NCI-H524 (cell line): ENCODE measurements around the gene CAV2.

ENCODE experiments used
- DNase-seq, 2 experiments: peaks; one replicate each; lab custom pipeline; 2025; lab: John Stamatoyannopoulos, UW

CAV2 gene

GRCh38 chr7:116524609-116525297 is 25.2 kb downstream of the CAV2 start, which contains the start of gene CAV1:
TSS of gene CAV1 (plus strand) at chr7:116525036. CDS start at chr7:116525063, 27 bp downstream.
- DNase-seq: peak; percentile 34 to 50

GRCh38 chr7:116525298-116525912 is 25.9 kb downstream of the CAV2 start:
- peak in 1 of 2 experiments; percentile 33 for DNase-seq

- DNase-seq: peak; percentile 33 to 66
These were observed 26.6 kb downstream of the CAV2 start for GRCh38 chr7:116525913-116526861.

- DNase-seq: no peak
These were observed 27.4 kb downstream of the CAV2 start for GRCh38 chr7:116526897-116527296.

- no peak for DNase-seq
These were observed 28.0 kb downstream of the CAV2 start for GRCh38 chr7:116527521-116527920.

GRCh38 chr7:116528008-116528789 is 28.7 kb downstream of the CAV2 start:
- no peak for DNase-seq

- DNase-seq: no peak
These were observed 29.7 kb downstream of the CAV2 start for GRCh38 chr7:116529250-116529649.

- no peak for DNase-seq
These were observed 30.7 kb downstream of the CAV2 start for GRCh38 chr7:116530107-116530820.

- no peak for DNase-seq
These were observed 32.7 kb downstream of the CAV2 start for GRCh38 chr7:116532102-116532688.

- DNase-seq: no peak
These were observed 35.3 kb downstream of the CAV2 start for GRCh38 chr7:116534790-116535189.

- DNase-seq: no peak
These were observed 35.9 kb downstream of the CAV2 start for GRCh38 chr7:116535416-116535815.

GRCh38 chr7:116538138-116538537 is 38.6 kb downstream of the CAV2 start:
- no peak for DNase-seq

- DNase-seq: no peak
These were observed 40.3 kb downstream of the CAV2 start for GRCh38 chr7:116539879-116540278.

- no peak for DNase-seq
These were observed 41.2 kb downstream of the CAV2 start for GRCh38 chr7:116540743-116541142.

- DNase-seq: no peak
These were observed 42.4 kb downstream of the CAV2 start for GRCh38 chr7:116541951-116542350.

GRCh38 chr7:116542618-116543017 is 43.1 kb downstream of the CAV2 start:
- no peak for DNase-seq

- no peak for DNase-seq
These were observed 44.1 kb downstream of the CAV2 start for GRCh38 chr7:116543664-116544063.

- no peak for DNase-seq
These were observed 44.9 kb downstream of the CAV2 start for GRCh38 chr7:116544487-116544886.

GRCh38 chr7:116545411-116545993 is 46.0 kb downstream of the CAV2 start:
- DNase-seq: no peak

GRCh38 chr7:116546054-116546453 is 46.5 kb downstream of the CAV2 start:
- DNase-seq: no peak
